HepG2 (cell line): Measurements from ENCODE around the gene SLC25A45. TPM values are rescaled to one million over a fixed set of nuclear protein-coding genes. Genes with fewer than 3 reads are reported as not detected.

Experiments used
- ARHGAP35 ChIP-seq: sonication (generic); formaldehyde crosslinking; IDR thresholded peaks from 2 replicates; pipeline ENCODE4 v1.9.0; 2022; ENCODE audit warnings: mild to moderate bottlenecking, inconsistent platforms, moderate library complexity, missing genetic modification reagents, borderline replicate concordance
- IKZF4 ChIP-seq: sonication (generic); formaldehyde crosslinking; IDR thresholded peaks from 2 replicates; pipeline ENCODE4 v1.5.1; 2020; ENCODE audit warnings: borderline replicate concordance, mild to moderate bottlenecking, low read depth, missing genetic modification reagents; ENCODE audit errors: not compliant biosample characterization
- SP5 ChIP-seq: IDR thresholded peaks from 2 replicates; pipeline ENCODE4 v1.6.1; 2016; ENCODE audit warnings: low read depth, borderline replicate concordance
- U2AF2 ChIP-seq: fragments of 200-400 bp; formaldehyde crosslinking; IDR thresholded peaks from 2 replicates; pipeline ENCODE4 v1.6.1; 2017; ENCODE audit warnings: low read depth, mild to moderate bottlenecking, low read length
- XBP1 ChIP-seq: sonication (generic); formaldehyde crosslinking; IDR thresholded peaks from 2 replicates; pipeline ENCODE4 v1.5.0; 2020; ENCODE audit warnings: missing genetic modification reagents
- ZBTB7A ChIP-seq: sonication (generic); formaldehyde crosslinking; IDR thresholded peaks from 2 replicates; pipeline ENCODE4 v1.8.0; 2022; ENCODE audit warnings: mild to moderate bottlenecking, missing genetic modification reagents
- ZFP41 ChIP-seq: sonication (generic); formaldehyde crosslinking; IDR thresholded peaks from 2 replicates; pipeline ENCODE4 v1.4.0; 2020; ENCODE audit warnings: mild to moderate bottlenecking, missing genetic modification reagents, borderline replicate concordance
- ZNF775 ChIP-seq: sonication (generic); formaldehyde crosslinking; IDR thresholded peaks from 2 replicates; pipeline ENCODE4 v1.4.0; 2020; ENCODE audit warnings: missing genetic modification reagents, mild to moderate bottlenecking, moderate library complexity, borderline replicate concordance
- ZNF788 ChIP-seq: sonication (generic); formaldehyde crosslinking; IDR thresholded peaks from 2 replicates; pipeline ENCODE4 v1.5.0; 2020; ENCODE audit warnings: mild to moderate bottlenecking, missing genetic modification reagents, borderline replicate concordance
- polyA plus RNA-seq, 8 experiments: library from polyadenylated mRNA; depleted of rRNA in 3 of 8; stranded (reverse) in 7 of 8; unstranded in 1 of 8; fragments of >200 nt; fragmentation: Illumina TruSeq in 4 of 8; extraction: Trizol in 4 of 8; gene quantifications; 2 replicates each; pipeline versions ENCODE4 v1.2.1 to v1.2.3, GENCODE V29; 2011 to 2016; ENCODE audit warnings: low read depth in 4 of 8, missing spikeins in 1 of 8, mixed read lengths in 1 of 8; ENCODE audit not compliant: insufficient read depth in 1 of 8
- total RNA-seq, 5 experiments: library from RNA; depleted of rRNA; stranded (reverse); fragments of >200 nt; fragmentation: Illumina TruSeq; extraction: Trizol; gene quantifications; 2 replicates each; pipeline ENCODE4 v1.2.3, GENCODE V29; 2016; ENCODE audit warnings: low read depth in 1 of 5
- TF ChIP-seq, protein P1 (sequence below): sonication (generic); formaldehyde crosslinking; IDR thresholded peaks from 2 replicates; pipeline ENCODE4 v1.4.0; 2020; ENCODE audit warnings: missing genetic modification reagents, borderline replicate concordance
- TF ChIP-seq, protein P2 (sequence below): sonication (generic); formaldehyde crosslinking; IDR thresholded peaks from 2 replicates; pipeline ENCODE4 v1.4.0; 2020; ENCODE audit warnings: low read depth, mild to moderate bottlenecking, missing genetic modification reagents
- TF ChIP-seq, protein P3 (sequence below): sonication (generic); formaldehyde crosslinking; IDR thresholded peaks from 2 replicates; pipeline ENCODE4 v1.5.0; 2020; ENCODE audit warnings: missing genetic modification reagents
- TF ChIP-seq, protein P4 (sequence below): sonication (generic); formaldehyde crosslinking; IDR thresholded peaks from 2 replicates; pipeline ENCODE4 v1.4.0; 2020; ENCODE audit warnings: missing genetic modification reagents
- TF ChIP-seq, protein P5 (sequence below): IDR thresholded peaks from 2 replicates; pipeline ENCODE4 v1.6.1; 2016
- TF ChIP-seq, protein P6 (sequence below): sonication (generic); formaldehyde crosslinking; IDR thresholded peaks from 2 replicates; pipeline ENCODE4 v1.5.1; 2020; ENCODE audit warnings: missing genetic modification reagents, mild to moderate bottlenecking, borderline replicate concordance

SLC25A45 gene
- total and polyA plus RNA-seq, 2 of the 13 experiments (the other 11 are each of a cell fraction or from before 2014, with no cell fraction given) = 1.2 to 3.4 TPM

DNA sequence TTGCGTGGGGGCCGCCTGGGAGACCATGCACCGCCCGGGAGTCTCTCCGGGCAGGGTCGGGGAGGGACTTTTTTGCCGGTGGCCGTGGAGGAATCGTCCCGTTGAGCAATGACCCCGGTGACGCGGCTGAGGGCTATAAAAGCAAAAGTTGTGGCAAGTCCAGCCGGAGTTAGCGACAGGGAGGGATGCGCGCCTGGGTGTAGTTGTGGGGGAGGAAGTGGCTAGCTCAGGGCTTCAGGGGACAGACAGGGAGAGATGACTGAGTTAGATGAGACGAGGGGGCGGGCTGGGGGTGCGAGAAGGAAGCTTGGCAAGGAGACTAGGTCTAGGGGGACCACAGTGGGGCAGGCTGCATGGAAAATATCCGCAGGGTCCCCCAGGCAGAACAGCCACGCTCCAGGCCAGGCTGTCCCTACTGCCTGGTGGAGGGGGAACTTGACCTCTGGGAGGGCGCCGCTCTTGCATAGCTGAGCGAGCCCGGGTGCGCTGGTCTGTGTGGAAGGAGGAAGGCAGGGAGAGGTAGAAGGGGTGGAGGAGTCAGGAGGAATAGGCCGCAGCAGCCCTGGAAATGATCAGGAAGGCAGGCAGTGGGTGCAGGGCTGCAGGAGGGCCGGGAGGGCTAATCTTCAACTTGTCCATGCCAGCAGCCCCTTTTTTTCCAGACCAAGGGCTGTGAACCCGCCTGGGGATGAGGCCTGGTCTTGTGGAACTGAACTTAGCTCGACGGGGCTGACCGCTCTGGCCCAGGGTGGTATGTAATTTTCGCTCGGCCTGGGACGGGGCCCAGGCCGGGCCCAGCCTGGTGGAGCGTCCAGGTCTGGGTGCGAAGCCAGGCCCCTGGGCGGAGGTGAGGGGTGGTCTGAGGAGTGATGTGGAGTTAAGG is 40.4 kb upstream of the SLC25A45 start, which contains the start of gene NEAT1 (continued):
- TF ChIP-seq, protein P1, sequence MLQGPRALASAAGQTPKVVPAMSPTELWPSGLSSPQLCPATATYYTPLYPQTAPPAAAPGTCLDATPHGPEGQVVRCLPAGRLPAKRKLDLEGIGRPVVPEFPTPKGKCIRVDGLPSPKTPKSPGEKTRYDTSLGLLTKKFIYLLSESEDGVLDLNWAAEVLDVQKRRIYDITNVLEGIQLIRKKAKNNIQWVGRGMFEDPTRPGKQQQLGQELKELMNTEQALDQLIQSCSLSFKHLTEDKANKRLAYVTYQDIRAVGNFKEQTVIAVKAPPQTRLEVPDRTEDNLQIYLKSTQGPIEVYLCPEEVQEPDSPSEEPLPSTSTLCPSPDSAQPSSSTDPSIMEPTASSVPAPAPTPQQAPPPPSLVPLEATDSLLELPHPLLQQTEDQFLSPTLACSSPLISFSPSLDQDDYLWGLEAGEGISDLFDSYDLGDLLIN = peak; percentile 55; the same call in 1 of the 2 replicates
- TF ChIP-seq SP5 = 0 out of 2 replicates have a peak, but pooled peaks have one; percentile 37
- TF ChIP-seq IKZF4 (CRISPR knock-in tag) = peak; percentile 28
- TF ChIP-seq, protein P2, sequence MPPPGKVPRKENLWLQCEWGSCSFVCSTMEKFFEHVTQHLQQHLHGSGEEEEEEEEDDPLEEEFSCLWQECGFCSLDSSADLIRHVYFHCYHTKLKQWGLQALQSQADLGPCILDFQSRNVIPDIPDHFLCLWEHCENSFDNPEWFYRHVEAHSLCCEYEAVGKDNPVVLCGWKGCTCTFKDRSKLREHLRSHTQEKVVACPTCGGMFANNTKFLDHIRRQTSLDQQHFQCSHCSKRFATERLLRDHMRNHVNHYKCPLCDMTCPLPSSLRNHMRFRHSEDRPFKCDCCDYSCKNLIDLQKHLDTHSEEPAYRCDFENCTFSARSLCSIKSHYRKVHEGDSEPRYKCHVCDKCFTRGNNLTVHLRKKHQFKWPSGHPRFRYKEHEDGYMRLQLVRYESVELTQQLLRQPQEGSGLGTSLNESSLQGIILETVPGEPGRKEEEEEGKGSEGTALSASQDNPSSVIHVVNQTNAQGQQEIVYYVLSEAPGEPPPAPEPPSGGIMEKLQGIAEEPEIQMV (CRISPR knock-in tag) = 0 out of 2 replicates have a peak, but pooled peaks have one; percentile 57
- TF ChIP-seq ZNF775 (CRISPR knock-in tag) = no peak
- TF ChIP-seq XBP1 (CRISPR knock-in tag) = peak; percentile 8; the same call in 1 of the 2 replicates
- TF ChIP-seq U2AF2 = no peak
- TF ChIP-seq, protein P3, sequence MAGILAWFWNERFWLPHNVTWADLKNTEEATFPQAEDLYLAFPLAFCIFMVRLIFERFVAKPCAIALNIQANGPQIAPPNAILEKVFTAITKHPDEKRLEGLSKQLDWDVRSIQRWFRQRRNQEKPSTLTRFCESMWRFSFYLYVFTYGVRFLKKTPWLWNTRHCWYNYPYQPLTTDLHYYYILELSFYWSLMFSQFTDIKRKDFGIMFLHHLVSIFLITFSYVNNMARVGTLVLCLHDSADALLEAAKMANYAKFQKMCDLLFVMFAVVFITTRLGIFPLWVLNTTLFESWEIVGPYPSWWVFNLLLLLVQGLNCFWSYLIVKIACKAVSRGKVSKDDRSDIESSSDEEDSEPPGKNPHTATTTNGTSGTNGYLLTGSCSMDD (CRISPR knock-in tag) = peak; percentile 85
- TF ChIP-seq, protein P4, sequence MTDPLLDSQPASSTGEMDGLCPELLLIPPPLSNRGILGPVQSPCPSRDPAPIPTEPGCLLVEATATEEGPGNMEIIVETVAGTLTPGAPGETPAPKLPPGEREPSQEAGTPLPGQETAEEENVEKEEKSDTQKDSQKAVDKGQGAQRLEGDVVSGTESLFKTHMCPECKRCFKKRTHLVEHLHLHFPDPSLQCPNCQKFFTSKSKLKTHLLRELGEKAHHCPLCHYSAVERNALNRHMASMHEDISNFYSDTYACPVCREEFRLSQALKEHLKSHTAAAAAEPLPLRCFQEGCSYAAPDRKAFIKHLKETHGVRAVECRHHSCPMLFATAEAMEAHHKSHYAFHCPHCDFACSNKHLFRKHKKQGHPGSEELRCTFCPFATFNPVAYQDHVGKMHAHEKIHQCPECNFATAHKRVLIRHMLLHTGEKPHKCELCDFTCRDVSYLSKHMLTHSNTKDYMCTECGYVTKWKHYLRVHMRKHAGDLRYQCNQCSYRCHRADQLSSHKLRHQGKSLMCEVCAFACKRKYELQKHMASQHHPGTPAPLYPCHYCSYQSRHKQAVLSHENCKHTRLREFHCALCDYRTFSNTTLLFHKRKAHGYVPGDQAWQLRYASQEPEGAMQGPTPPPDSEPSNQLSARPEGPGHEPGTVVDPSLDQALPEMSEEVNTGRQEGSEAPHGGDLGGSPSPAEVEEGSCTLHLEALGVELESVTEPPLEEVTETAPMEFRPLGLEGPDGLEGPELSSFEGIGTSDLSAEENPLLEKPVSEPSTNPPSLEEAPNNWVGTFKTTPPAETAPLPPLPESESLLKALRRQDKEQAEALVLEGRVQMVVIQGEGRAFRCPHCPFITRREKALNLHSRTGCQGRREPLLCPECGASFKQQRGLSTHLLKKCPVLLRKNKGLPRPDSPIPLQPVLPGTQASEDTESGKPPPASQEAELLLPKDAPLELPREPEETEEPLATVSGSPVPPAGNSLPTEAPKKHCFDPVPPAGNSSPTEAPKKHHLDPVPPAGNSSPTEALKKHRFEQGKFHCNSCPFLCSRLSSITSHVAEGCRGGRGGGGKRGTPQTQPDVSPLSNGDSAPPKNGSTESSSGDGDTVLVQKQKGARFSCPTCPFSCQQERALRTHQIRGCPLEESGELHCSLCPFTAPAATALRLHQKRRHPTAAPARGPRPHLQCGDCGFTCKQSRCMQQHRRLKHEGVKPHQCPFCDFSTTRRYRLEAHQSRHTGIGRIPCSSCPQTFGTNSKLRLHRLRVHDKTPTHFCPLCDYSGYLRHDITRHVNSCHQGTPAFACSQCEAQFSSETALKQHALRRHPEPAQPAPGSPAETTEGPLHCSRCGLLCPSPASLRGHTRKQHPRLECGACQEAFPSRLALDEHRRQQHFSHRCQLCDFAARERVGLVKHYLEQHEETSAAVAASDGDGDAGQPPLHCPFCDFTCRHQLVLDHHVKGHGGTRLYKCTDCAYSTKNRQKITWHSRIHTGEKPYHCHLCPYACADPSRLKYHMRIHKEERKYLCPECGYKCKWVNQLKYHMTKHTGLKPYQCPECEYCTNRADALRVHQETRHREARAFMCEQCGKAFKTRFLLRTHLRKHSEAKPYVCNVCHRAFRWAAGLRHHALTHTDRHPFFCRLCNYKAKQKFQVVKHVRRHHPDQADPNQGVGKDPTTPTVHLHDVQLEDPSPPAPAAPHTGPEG (CRISPR knock-in tag) = peak; percentile 84
- no peak for TF ChIP-seq ZFP41 (CRISPR knock-in tag)
- peak; percentile 75 for TF ChIP-seq ZNF788 (CRISPR knock-in tag)
- TF ChIP-seq, protein P5, sequence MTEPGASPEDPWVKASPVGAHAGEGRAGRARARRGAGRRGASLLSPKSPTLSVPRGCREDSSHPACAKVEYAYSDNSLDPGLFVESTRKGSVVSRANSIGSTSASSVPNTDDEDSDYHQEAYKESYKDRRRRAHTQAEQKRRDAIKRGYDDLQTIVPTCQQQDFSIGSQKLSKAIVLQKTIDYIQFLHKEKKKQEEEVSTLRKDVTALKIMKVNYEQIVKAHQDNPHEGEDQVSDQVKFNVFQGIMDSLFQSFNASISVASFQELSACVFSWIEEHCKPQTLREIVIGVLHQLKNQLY (CRISPR knock-in tag) = peak; percentile 22; the same call in 1 of the 2 replicates
- peak; percentile 67 for TF ChIP-seq ZBTB7A (CRISPR knock-in tag)
- TF ChIP-seq ARHGAP35 (CRISPR knock-in tag) = no peak
- TF ChIP-seq, protein P6, sequence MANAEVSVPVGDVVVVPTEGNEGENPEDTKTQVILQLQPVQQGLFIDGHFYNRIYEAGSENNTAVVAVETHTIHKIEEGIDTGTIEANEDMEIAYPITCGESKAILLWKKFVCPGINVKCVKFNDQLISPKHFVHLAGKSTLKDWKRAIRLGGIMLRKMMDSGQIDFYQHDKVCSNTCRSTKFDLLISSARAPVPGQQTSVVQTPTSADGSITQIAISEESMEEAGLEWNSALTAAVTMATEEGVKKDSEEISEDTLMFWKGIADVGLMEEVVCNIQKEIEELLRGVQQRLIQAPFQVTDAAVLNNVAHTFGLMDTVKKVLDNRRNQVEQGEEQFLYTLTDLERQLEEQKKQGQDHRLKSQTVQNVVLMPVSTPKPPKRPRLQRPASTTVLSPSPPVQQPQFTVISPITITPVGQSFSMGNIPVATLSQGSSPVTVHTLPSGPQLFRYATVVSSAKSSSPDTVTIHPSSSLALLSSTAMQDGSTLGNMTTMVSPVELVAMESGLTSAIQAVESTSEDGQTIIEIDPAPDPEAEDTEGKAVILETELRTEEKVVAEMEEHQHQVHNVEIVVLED = no peak
